ENCODE data around the gene AOAH.
"Not testable (repeated sequence)": the region's sequence is repeated elsewhere in the genome, so short reads cannot be mapped to it uniquely, and the experiment has no call there.

Gene AOAH

GRCh38 chr7:36651404-36651803, 72.9 kb downstream of the AOAH start:
- no peaks in the 10 kb centered on the region for H3K9me3 ChIP-seq (ENCODE audit: insufficient read depth, low read depth, low read length)
- H3K4me1 ChIP-seq (ENCODE audit: insufficient read depth, low read length) = peaks cover 18% of the 10 kb centered on the region
- no peaks in the 10 kb centered on the region for H3K36me3 ChIP-seq (ENCODE audit: insufficient read depth, low read depth, low read length)
- H3K27me3 ChIP-seq (ENCODE audit: insufficient read depth, low read length) = no peaks in the 10 kb centered on the region
- H3K9ac ChIP-seq (ENCODE audit: low read depth, low read length) = no peak overlapping the region
- no peak overlapping the region for H3K27ac ChIP-seq (ENCODE audit: low read length)
- no peak overlapping the region for H3K4me3 ChIP-seq (ENCODE audit: low read length)

- H3K4me1 ChIP-seq (ENCODE audit: insufficient read depth, low read length) = peaks cover 18% of the 10 kb centered on the region
- H3K27ac ChIP-seq (ENCODE audit: low read length) = no peak overlapping the region
- no peaks in the 10 kb centered on the region for H3K27me3 ChIP-seq (ENCODE audit: insufficient read depth, low read length)
- H3K9ac ChIP-seq (ENCODE audit: low read depth, low read length) = no peak overlapping the region
- no peaks in the 10 kb centered on the region for H3K9me3 ChIP-seq (ENCODE audit: insufficient read depth, low read depth, low read length)
- no peak overlapping the region for H3K4me3 ChIP-seq (ENCODE audit: low read length)
- no peaks in the 10 kb centered on the region for H3K36me3 ChIP-seq (ENCODE audit: insufficient read depth, low read depth, low read length)
Measured at GRCh38 chr7:36650766-36651312, 73.5 kb downstream of the AOAH start.

GRCh38 chr7:36650320-36650719, 74.0 kb downstream of the AOAH start:
- no peak overlapping the region for H3K27ac ChIP-seq (ENCODE audit: low read length)
- no peak overlapping the region for H3K9ac ChIP-seq (ENCODE audit: low read depth, low read length)
- no peaks in the 10 kb centered on the region for H3K36me3 ChIP-seq (ENCODE audit: insufficient read depth, low read depth, low read length)
- no peaks in the 10 kb centered on the region for H3K27me3 ChIP-seq (ENCODE audit: insufficient read depth, low read length)
- no peaks in the 10 kb centered on the region for H3K9me3 ChIP-seq (ENCODE audit: insufficient read depth, low read depth, low read length)
- H3K4me1 ChIP-seq (ENCODE audit: insufficient read depth, low read length) = peaks cover 21% of the 10 kb centered on the region
- H3K4me3 ChIP-seq (ENCODE audit: low read length) = no peak overlapping the region

GRCh38 chr7:36649319-36649718, 75.0 kb downstream of the AOAH start:
- not testable (repeated sequence) for H3K27me3 ChIP-seq (ENCODE audit: insufficient read depth, low read length); H3K36me3 ChIP-seq (ENCODE audit: insufficient read depth, low read depth, low read length); H3K27ac ChIP-seq (ENCODE audit: low read length); H3K9ac ChIP-seq (ENCODE audit: low read depth, low read length); H3K9me3 ChIP-seq (ENCODE audit: insufficient read depth, low read depth, low read length); H3K4me3 ChIP-seq (ENCODE audit: low read length)
- H3K4me1 ChIP-seq (ENCODE audit: insufficient read depth, low read length) = peaks cover 21% of the 10 kb centered on the region

DNA sequence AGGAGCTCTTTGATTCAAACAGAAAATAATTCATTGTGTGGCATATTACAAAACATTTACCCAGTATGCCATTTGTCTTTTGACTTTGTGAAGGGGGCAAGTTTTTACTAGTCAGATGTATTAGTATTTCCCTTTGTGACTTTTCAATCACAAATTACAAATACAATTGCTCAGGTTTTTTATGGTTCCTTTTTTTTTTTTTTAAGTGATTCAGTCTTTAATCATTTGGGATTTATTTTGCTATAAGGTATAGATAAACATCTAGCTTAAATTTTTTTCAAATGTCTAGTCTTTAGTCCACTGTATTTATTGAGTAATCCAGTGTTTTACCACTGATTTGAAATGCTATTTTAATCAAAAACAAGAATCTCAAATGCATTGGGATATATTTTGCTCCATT, 75.9 kb downstream of the AOAH start:
- Histone ChIP-seq H3K27me3 (ENCODE audit: insufficient read depth, low read length) (no peaks in the 10 kb centered on the region), H3K9me3 (ENCODE audit: insufficient read depth, low read depth, low read length) (no peaks in the 10 kb centered on the region), H3K4me1 (ENCODE audit: insufficient read depth, low read length) (peaks cover 12% of the 10 kb centered on the region), H3K4me3 (ENCODE audit: low read length) (no peak overlapping the region), H3K36me3 (ENCODE audit: insufficient read depth, low read depth, low read length) (no peaks in the 10 kb centered on the region), H3K27ac (ENCODE audit: low read length) (no peak overlapping the region), H3K9ac (ENCODE audit: low read depth, low read length) (no peak overlapping the region)

DNA sequence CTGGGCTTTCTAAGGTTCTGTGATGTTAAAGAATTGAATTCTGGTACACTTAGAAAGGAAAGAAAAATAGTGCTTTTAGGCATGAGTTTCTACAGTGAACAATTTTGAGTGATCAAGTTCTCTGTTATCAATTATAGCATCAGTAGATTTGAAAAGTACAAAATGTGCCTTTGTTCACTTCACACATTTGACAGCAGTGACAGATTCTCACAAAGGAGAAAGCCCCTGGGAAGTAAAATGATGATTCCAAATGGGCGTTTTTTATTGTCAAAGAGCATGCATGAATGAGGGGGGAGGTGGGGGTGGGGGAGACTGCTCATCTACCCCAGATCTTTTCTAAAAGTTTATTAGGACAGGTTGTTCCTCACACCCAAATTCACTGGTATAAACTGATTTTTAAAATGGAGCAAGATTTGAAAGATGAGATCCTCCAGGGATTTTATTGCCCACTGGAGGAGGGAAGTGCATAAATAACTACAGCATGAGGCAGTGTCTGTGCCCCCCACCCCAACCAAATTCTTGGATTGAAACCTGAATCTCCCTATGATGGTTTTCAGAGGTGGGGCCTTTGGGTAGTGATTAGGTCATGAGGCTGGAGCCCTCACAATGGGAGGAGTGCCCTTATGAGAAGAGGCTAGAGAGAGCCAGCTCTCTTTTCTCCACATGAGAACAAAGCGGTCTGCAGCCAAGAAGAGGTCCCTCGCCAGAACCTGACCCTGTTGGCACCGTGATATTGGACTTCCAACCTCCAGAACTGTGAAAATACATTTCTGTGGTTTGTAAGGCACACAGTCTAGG, 79.5 kb downstream of the AOAH start:
- Histone ChIP-seq H3K9ac (ENCODE audit: low read depth, low read length) (no peak overlapping the region), H3K27ac (ENCODE audit: low read length) (no peak overlapping the region), H3K9me3 (ENCODE audit: insufficient read depth, low read depth, low read length) (no peaks in the 10 kb centered on the region), H3K36me3 (ENCODE audit: insufficient read depth, low read depth, low read length) (no peaks in the 10 kb centered on the region), H3K27me3 (ENCODE audit: insufficient read depth, low read length) (no peaks in the 10 kb centered on the region), H3K4me1 (ENCODE audit: insufficient read depth, low read length) (peaks cover 9% of the 10 kb centered on the region; the same call in 1 of the 2 replicates), H3K4me3 (ENCODE audit: low read length) (no peak overlapping the region)

DNA sequence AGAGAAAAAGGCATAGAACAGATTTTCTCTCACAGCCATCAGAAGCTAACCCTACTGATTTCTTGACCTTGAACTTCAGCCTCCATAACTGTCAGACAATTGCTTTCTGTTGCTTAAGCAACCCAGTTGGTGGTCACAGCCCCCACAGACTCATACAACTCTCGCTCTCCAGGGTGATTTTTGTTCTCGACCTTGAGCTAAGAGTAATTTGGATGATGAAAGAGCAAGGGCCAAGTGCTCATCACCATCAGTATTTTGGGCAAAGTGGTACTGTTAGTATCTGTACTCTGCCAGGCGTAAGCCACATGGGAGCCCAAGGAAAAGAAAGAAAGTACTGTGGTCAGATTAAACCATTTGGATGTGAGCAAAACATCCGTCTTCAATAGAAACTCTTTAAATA, 81.9 kb downstream of the AOAH start:
- Histone ChIP-seq H3K36me3 (ENCODE audit: insufficient read depth, low read depth, low read length) (no peaks in the 10 kb centered on the region), H3K4me3 (ENCODE audit: low read length) (no peak overlapping the region), H3K27me3 (ENCODE audit: insufficient read depth, low read length) (no peaks in the 10 kb centered on the region), H3K4me1 (ENCODE audit: insufficient read depth, low read length) (peaks cover 12% of the 10 kb centered on the region; the same call in 1 of the 2 replicates), H3K9ac (ENCODE audit: low read depth, low read length) (no peak overlapping the region), H3K27ac (ENCODE audit: low read length) (no peak overlapping the region), H3K9me3 (ENCODE audit: insufficient read depth, low read depth, low read length) (no peaks in the 10 kb centered on the region)

- Histone ChIP-seq H3K27me3 (ENCODE audit: insufficient read depth, low read length) (no peaks in the 10 kb centered on the region), H3K36me3 (ENCODE audit: insufficient read depth, low read depth, low read length) (no peaks in the 10 kb centered on the region), H3K4me1 (ENCODE audit: insufficient read depth, low read length) (peaks cover 12% of the 10 kb centered on the region; the same call in 1 of the 2 replicates), H3K9ac (ENCODE audit: low read depth, low read length) (no peak overlapping the region), H3K27ac (ENCODE audit: low read length) (no peak overlapping the region), H3K4me3 (ENCODE audit: low read length) (no peak overlapping the region), H3K9me3 (ENCODE audit: insufficient read depth, low read depth, low read length) (no peaks in the 10 kb centered on the region)
Measured at GRCh38 chr7:36642010-36642409, 82.3 kb downstream of the AOAH start.

GRCh38 chr7:36640682-36641081, 83.6 kb downstream of the AOAH start:
- Histone ChIP-seq H3K9me3 (ENCODE audit: insufficient read depth, low read depth, low read length) (no peaks in the 10 kb centered on the region), H3K4me3 (ENCODE audit: low read length) (no peak overlapping the region), H3K27me3 (ENCODE audit: insufficient read depth, low read length) (no peaks in the 10 kb centered on the region), H3K9ac (ENCODE audit: low read depth, low read length) (no peak overlapping the region), H3K4me1 (ENCODE audit: insufficient read depth, low read length) (peaks cover 12% of the 10 kb centered on the region; the same call in 1 of the 2 replicates), H3K27ac (ENCODE audit: low read length) (no peak overlapping the region), H3K36me3 (ENCODE audit: insufficient read depth, low read depth, low read length) (no peaks in the 10 kb centered on the region)

GRCh38 chr7:36639826-36640225, 84.5 kb downstream of the AOAH start:
- Histone ChIP-seq H3K4me1 (ENCODE audit: insufficient read depth, low read length) (peaks cover 6% of the 10 kb centered on the region; the same call in 1 of the 2 replicates), H3K27me3 (ENCODE audit: insufficient read depth, low read length) (no peaks in the 10 kb centered on the region), H3K27ac (ENCODE audit: low read length) (no peak overlapping the region), H3K9me3 (ENCODE audit: insufficient read depth, low read depth, low read length) (no peaks in the 10 kb centered on the region), H3K9ac (ENCODE audit: low read depth, low read length) (no peak overlapping the region), H3K36me3 (ENCODE audit: insufficient read depth, low read depth, low read length) (no peaks in the 10 kb centered on the region), H3K4me3 (ENCODE audit: low read length) (no peak overlapping the region)

- Histone ChIP-seq H3K9me3 (ENCODE audit: insufficient read depth, low read depth, low read length) (no peaks in the 10 kb centered on the region), H3K27me3 (ENCODE audit: insufficient read depth, low read length) (no peaks in the 10 kb centered on the region), H3K27ac (ENCODE audit: low read length) (no peak overlapping the region), H3K9ac (ENCODE audit: low read depth, low read length) (no peak overlapping the region), H3K36me3 (ENCODE audit: insufficient read depth, low read depth, low read length) (no peaks in the 10 kb centered on the region), H3K4me1 (ENCODE audit: insufficient read depth, low read length) (peaks cover 8% of the 10 kb centered on the region; the same call in 1 of the 2 replicates), H3K4me3 (ENCODE audit: low read length) (no peak overlapping the region)
Measured at GRCh38 chr7:36638586-36639263, 85.6 kb downstream of the AOAH start.

GRCh38 chr7:36638140-36638539, 86.2 kb downstream of the AOAH start:
- no peaks in the 10 kb centered on the region for H3K36me3 ChIP-seq (ENCODE audit: insufficient read depth, low read depth, low read length)
- H3K4me3 ChIP-seq (ENCODE audit: low read length) = no peak overlapping the region
- H3K27me3 ChIP-seq (ENCODE audit: insufficient read depth, low read length) = no peaks in the 10 kb centered on the region
- no peak overlapping the region for H3K27ac ChIP-seq (ENCODE audit: low read length)
- no peak overlapping the region for H3K9ac ChIP-seq (ENCODE audit: low read depth, low read length)
- H3K4me1 ChIP-seq (ENCODE audit: insufficient read depth, low read length) = peaks cover 13% of the 10 kb centered on the region; the same call in 1 of the 2 replicates
- no peaks in the 10 kb centered on the region for H3K9me3 ChIP-seq (ENCODE audit: insufficient read depth, low read depth, low read length)

All from iPS-20b (cell line).